ENCODE data around the gene SPIC.

The SPIC gene

DNA sequence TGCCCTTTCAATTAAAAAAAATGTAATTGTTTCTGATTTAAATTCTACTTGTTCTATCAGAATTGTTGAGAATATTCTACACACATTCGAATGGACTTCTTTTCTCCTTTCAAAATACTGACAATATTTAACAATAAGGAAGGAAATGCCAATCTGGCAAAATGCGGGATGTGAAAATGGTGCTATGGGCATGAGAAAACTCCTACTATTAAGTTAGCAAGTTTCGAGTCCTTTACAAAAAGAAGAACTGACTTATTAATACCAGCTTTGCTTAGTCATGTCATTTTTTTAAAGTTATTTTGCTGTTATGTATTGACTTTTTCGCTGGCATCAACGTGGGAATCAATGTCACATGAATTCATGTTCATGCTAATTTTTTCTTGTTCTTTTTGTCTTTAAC is 35.9 kb upstream of the SPIC start:
- DNase-seq = no peak
- Histone ChIP-seq H3F3A (ENCODE audit: insufficient read depth, low read length) (no peaks in the 10 kb centered on the region), H4K20me1 (ENCODE audit: insufficient read depth, low read length) (no peaks in the 10 kb centered on the region), H3K79me2 (ENCODE audit: low read length) (no peaks in the 10 kb centered on the region), H3K4me3 (ENCODE audit: low read length) (no peak overlapping the region), H3K9me3 (replicated peaks; ENCODE audit: insufficient read depth, low read length) (no peaks in the 10 kb centered on the region), H3K36me3 (replicated peaks; ENCODE audit: insufficient read depth, low read length) (no peaks in the 10 kb centered on the region), H2AFZ (ENCODE audit: low read length) (no peak overlapping the region), H3K9me2 (replicated peaks; ENCODE audit: insufficient read depth, low read length) (no peaks in the 10 kb centered on the region), H3K27ac (ENCODE audit: low read length) (no peak overlapping the region), H3K4me2 (ENCODE audit: low read depth, low read length) (no peak overlapping the region), H3K9ac (ENCODE audit: low read length) (no peak overlapping the region), H3K4me1 (ENCODE audit: low read length) (0 out of 2 replicates have a peak, but pooled peaks cover 5% of the 10 kb centered on the region), H3K27me3 (replicated peaks; ENCODE audit: insufficient read depth, low read length) (no peaks in the 10 kb centered on the region)
- TF ChIP-seq EZH2phosphoT487 (IDR thresholded peaks at IDR 0.05; ENCODE audit: low read length) (no peak), EZH2 (optimal IDR thresholded peaks at IDR 0.05; ENCODE audit: low read depth, low read length) (no peak), CTCF (IDR thresholded peaks at IDR 0.05; ENCODE audit: low read length) (no peak)

- TF ChIP-seq EZH2 (optimal IDR thresholded peaks at IDR 0.05; ENCODE audit: low read depth, low read length) = no peak
- no peaks in the 10 kb centered on the region for H3K36me3 ChIP-seq (replicated peaks; ENCODE audit: insufficient read depth, low read length)
- no peak overlapping the region for H3K9ac ChIP-seq (ENCODE audit: low read length)
- DNase-seq = no peak
- H3K4me3 ChIP-seq (ENCODE audit: low read length) = no peak overlapping the region
- H3K27me3 ChIP-seq (replicated peaks; ENCODE audit: insufficient read depth, low read length) = no peaks in the 10 kb centered on the region
- H4K20me1 ChIP-seq (ENCODE audit: insufficient read depth, low read length) = no peaks in the 10 kb centered on the region
- 0 out of 2 replicates have a peak, but pooled peaks cover 5% of the 10 kb centered on the region for H3K4me1 ChIP-seq (ENCODE audit: low read length)
- no peak overlapping the region for H2AFZ ChIP-seq (ENCODE audit: low read length)
- H3F3A ChIP-seq (ENCODE audit: insufficient read depth, low read length) = no peaks in the 10 kb centered on the region
- H3K4me2 ChIP-seq (ENCODE audit: low read depth, low read length) = no peak overlapping the region
- no peaks in the 10 kb centered on the region for H3K9me3 ChIP-seq (replicated peaks; ENCODE audit: insufficient read depth, low read length)
- no peak overlapping the region for H3K27ac ChIP-seq (ENCODE audit: low read length)
- H3K9me2 ChIP-seq (replicated peaks; ENCODE audit: insufficient read depth, low read length) = no peaks in the 10 kb centered on the region
- no peaks in the 10 kb centered on the region for H3K79me2 ChIP-seq (ENCODE audit: low read length)
These were observed 33.5 kb upstream of the SPIC start for GRCh38 chr12:101441461-101442224.

GRCh38 chr12:101455685-101456084 is 19.5 kb upstream of the SPIC start:
- Histone ChIP-seq H3K79me2 (ENCODE audit: low read length) (no peaks in the 10 kb centered on the region), H4K20me1 (ENCODE audit: insufficient read depth, low read length) (no peaks in the 10 kb centered on the region), H3K4me3 (ENCODE audit: low read length) (no peak overlapping the region), H2AFZ (ENCODE audit: low read length) (no peak overlapping the region), H3K9me3 (replicated peaks; ENCODE audit: insufficient read depth, low read length) (no peaks in the 10 kb centered on the region), H3K9ac (ENCODE audit: low read length) (no peak overlapping the region), H3K4me1 (ENCODE audit: low read length) (no peaks in the 10 kb centered on the region), H3F3A (ENCODE audit: insufficient read depth, low read length) (no peaks in the 10 kb centered on the region), H3K27ac (ENCODE audit: low read length) (no peak overlapping the region), H3K9me2 (replicated peaks; ENCODE audit: insufficient read depth, low read length) (no peaks in the 10 kb centered on the region), H3K36me3 (replicated peaks; ENCODE audit: insufficient read depth, low read length) (no peaks in the 10 kb centered on the region), H3K27me3 (replicated peaks; ENCODE audit: insufficient read depth, low read length) (no peaks in the 10 kb centered on the region), H3K4me2 (ENCODE audit: low read depth, low read length) (no peak overlapping the region)
- TF ChIP-seq EZH2 (optimal IDR thresholded peaks at IDR 0.05; ENCODE audit: low read depth, low read length) (no peak), CTCF (IDR thresholded peaks at IDR 0.05; ENCODE audit: low read length) (no peak), EZH2phosphoT487 (IDR thresholded peaks at IDR 0.05; ENCODE audit: low read length) (no peak)
- DNase-seq = no peak

Measured in MM.1S (cell line).